OCI-LY3 (cell line): ENCODE results near the gene LCE2D.

Source experiments
- H2AFZ ChIP-seq: fragments of 200-600, 300-600 bp; shearing (Covaris generic); 2 replicates; pipeline ENCODE4 v1.6.0; 2014; ENCODE audit warnings: antibody characterized with exemption, low read depth, low read length
- H3K27ac ChIP-seq: fragments of 200-600, 300-600 bp; sonication (generic); 2 replicates; pipeline ENCODE4 v1.5.1; 2014; ENCODE audit warnings: mild to moderate bottlenecking, low read length, moderate library complexity, mixed read lengths
- H3K27me3 ChIP-seq: fragments of 200-600, 300-600 bp; sonication (generic); 2 replicates; pipeline ENCODE4 v1.6.1; 2014; ENCODE audit warnings: low read depth, low read length, mixed read lengths
- H3K36me3 ChIP-seq: fragments of 200-600, 300-600 bp; sonication (generic); replicated peaks from 2 replicates; pipeline ENCODE3; 2014; ENCODE audit warnings: low read depth, low read length, mixed read lengths
- H3K4me1 ChIP-seq: fragments of 300-600, 200-600 bp; sonication (generic); 2 replicates; pipeline ENCODE4 v1.6.1; 2014; ENCODE audit warnings: low read length, mixed read lengths
- H3K4me2 ChIP-seq: fragments of 200-600, 300-600 bp; sonication (generic); 2 replicates; pipeline ENCODE4 v1.6.1; 2014; ENCODE audit warnings: low read length, mixed read lengths
- H3K4me3 ChIP-seq: fragments of 300-600, 200-600 bp; sonication (generic); 2 replicates; pipeline ENCODE4 v1.5.1; 2014; ENCODE audit warnings: antibody characterized with exemption, mild to moderate bottlenecking, low read length, moderate library complexity
- H3K79me2 ChIP-seq: fragments of 300-600, 200-600 bp; shearing (Covaris generic); 2 replicates; pipeline ENCODE4 v1.6.1; 2014; ENCODE audit warnings: mild to moderate bottlenecking, low read length, mixed read lengths
- H3K9ac ChIP-seq: fragments of 300-600, 200-600 bp; shearing (Covaris generic); 2 replicates; pipeline ENCODE4 v1.6.0; 2014; ENCODE audit warnings: mild to moderate bottlenecking, low read length, moderate library complexity
- H3K9me3 ChIP-seq: fragments of 200-600, 300-600 bp; shearing (Covaris generic); 2 replicates; pipeline ENCODE4 v1.6.1; 2014; ENCODE audit warnings: low read length, mixed read lengths; ENCODE audit not compliant: insufficient read depth
- H4K20me1 ChIP-seq: fragments of 200-600, 300-600 bp; sonication (generic); 2 replicates; pipeline ENCODE4 v1.6.1; 2016; ENCODE audit warnings: low read length, mixed read lengths; ENCODE audit not compliant: insufficient read depth
- CTCF ChIP-seq: fragments of 200-600, 300-600 bp; sonication (generic); IDR thresholded peaks from 2 replicates; pipeline ENCODE4 v1.5.1; 2014; ENCODE audit warnings: antibody characterized with exemption, low read length, low read depth
- EZH2phosphoT487 ChIP-seq: fragments of 200-600 bp; shearing (Covaris generic); IDR thresholded peaks from 2 replicates; pipeline ENCODE4 v1.6.1; 2018; ENCODE audit warnings: antibody characterized with exemption, mixed run types, low read depth

LCE2D gene, protein sequence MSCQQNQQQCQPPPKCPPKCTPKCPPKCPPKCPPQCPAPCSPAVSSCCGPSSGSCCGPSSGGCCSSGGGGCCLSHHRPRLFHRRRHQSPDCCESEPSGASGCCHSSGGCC

GRCh38 chr1:152663098-152663497, at the start of gene LCE2D:
LCE2D (plus strand) TSS chr1:152663380; CDS start chr1:152664106, 726 bp downstream.
- H2AFZ ChIP-seq = no peak within 1 kb of the TSS
- H3K4me1 ChIP-seq = no peaks in the 10 kb centered on the region
- no peaks in the 10 kb centered on the region for H3K79me2 ChIP-seq
- no peaks in the 10 kb centered on the region for H4K20me1 ChIP-seq
- H3K9me3 ChIP-seq = no peaks in the 10 kb centered on the region
- no peak within 1 kb of the TSS for H3K4me2 ChIP-seq
- H3K9ac ChIP-seq = no peak within 1 kb of the TSS
- no peak within 1 kb of the TSS for H3K27ac ChIP-seq
- TF ChIP-seq EZH2phosphoT487 (no peak), CTCF (no peak)
- peaks cover 47% of the 10 kb centered on the region for H3K27me3 ChIP-seq
- no peak within 1 kb of the TSS for H3K4me3 ChIP-seq
- no peaks in the 10 kb centered on the region for H3K36me3 ChIP-seq

DNA sequence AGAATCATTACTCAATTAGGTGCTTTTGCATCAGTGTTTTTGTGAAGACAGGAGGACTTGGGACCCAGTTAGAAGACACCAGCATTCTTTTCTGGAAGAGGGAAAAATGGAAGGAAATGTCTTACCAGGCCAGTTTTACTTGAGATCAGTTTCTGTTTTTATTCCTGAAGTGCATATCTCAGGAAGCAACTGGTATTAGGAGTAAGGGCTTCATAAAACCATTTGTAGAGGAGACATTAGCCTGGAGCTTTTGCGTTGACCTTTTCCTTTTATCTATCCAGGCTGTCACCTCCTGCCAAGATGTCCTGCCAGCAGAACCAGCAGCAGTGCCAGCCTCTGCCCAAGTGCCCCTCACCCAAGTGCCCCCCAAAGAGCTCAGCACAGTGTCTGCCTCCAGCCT, 49.7 kb upstream of the LCE2D start, which contains the start of gene LCE3B:
Gene LCE3B, plus strand, starts transcription at position 301 of the 400 bp plus-strand sequence. Its CDS starts 0 bp downstream, at position 301.
- no peak within 1 kb of the TSS for H2AFZ ChIP-seq

DNA sequence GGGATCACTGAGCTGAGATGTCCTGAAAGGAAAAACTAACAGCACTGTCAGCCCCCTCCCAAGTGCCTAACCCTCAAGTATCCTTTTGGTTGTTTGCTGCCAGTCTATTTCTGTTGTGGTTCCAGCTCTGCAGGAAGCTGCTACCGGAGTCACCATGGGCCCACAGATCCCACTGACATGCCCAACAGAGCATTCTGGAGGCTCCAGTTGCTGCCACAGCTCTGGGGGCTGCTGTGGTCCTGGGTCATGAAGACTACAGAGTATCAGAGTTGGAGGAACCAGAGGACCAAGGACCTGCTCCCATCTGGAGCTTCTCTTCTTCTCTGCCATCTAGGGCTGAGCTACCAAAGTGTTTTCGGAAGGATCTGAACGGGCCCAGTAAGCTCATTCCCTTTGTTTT, 41.2 kb upstream of the LCE2D start:
- no peaks in the 10 kb centered on the region for H3K79me2 ChIP-seq
- no peak overlapping the region for H3K4me3 ChIP-seq
- no peaks in the 10 kb centered on the region for H4K20me1 ChIP-seq
- no peaks in the 10 kb centered on the region for H3K36me3 ChIP-seq
- H2AFZ ChIP-seq = no peak overlapping the region
- H3K9ac ChIP-seq = no peak overlapping the region
- H3K27me3 ChIP-seq = no peaks in the 10 kb centered on the region
- peaks cover 23% of the 10 kb centered on the region; the same call in 1 of the 2 replicates for H3K9me3 ChIP-seq
- no peak overlapping the region for H3K4me2 ChIP-seq
- no peak overlapping the region for H3K27ac ChIP-seq
- TF ChIP-seq CTCF (no peak), EZH2phosphoT487 (no peak)
- no peaks in the 10 kb centered on the region for H3K4me1 ChIP-seq

More for the DNA sequence above, 49.7 kb upstream of the LCE2D start, which contains the start of gene LCE3B:
- H3K36me3 ChIP-seq = no peaks in the 10 kb centered on the region
- peaks cover 10% of the 10 kb centered on the region; the same call in 1 of the 2 replicates for H3K9me3 ChIP-seq
- H4K20me1 ChIP-seq = no peaks in the 10 kb centered on the region
- no peak within 1 kb of the TSS for H3K4me3 ChIP-seq
- H3K79me2 ChIP-seq = no peaks in the 10 kb centered on the region
- no peak for TF ChIP-seq EZH2phosphoT487
- TF ChIP-seq CTCF = no peak
- H3K4me2 ChIP-seq = no peak within 1 kb of the TSS
- no peaks in the 10 kb centered on the region for H3K27me3 ChIP-seq
- H3K27ac ChIP-seq = no peak within 1 kb of the TSS
- no peaks in the 10 kb centered on the region for H3K4me1 ChIP-seq
- H3K9ac ChIP-seq = no peak within 1 kb of the TSS

DNA sequence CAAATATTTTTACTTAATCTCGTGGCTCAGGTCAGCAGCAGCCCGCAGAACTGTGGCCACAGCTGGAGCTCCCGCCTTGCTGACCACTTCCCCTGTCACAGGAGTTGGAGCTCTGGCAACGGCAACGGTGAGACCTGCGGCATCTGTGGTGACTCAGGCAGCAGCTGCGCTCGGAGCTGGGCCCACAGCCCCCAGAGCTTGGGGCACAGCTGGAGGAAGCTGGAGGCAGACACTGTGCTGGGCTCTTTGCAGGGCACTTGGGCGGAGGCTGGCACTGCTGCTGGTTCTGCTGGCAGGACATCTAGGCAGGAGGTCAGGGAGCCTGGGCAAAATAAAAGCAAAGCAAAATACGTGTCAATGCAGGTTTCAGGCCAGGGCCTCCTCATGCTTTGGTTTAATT, 40.4 kb upstream of the LCE2D start, which contains the start of gene LCE3A:
Gene LCE3A, minus strand, starts transcription at position 301 of the 400 bp plus-strand sequence. Its CDS starts 0 bp downstream, at position 301.
- Histone ChIP-seq H3K4me3 (no peak within 1 kb of the TSS), H3K4me1 (no peaks in the 10 kb centered on the region), H3K27ac (no peak within 1 kb of the TSS), H3K27me3 (no peaks in the 10 kb centered on the region), H3K9ac (no peak within 1 kb of the TSS), H3K36me3 (no peaks in the 10 kb centered on the region), H2AFZ (no peak within 1 kb of the TSS), H4K20me1 (no peaks in the 10 kb centered on the region), H3K9me3 (peaks cover 20% of the 10 kb centered on the region; the same call in 1 of the 2 replicates), H3K4me2 (no peak within 1 kb of the TSS), H3K79me2 (no peaks in the 10 kb centered on the region)
- TF ChIP-seq EZH2phosphoT487 (no peak), CTCF (no peak)
